Activated T-cell treated with anti-CD3 and anti-CD28 coated beads for 1 hour (primary cell): ENCODE measurements around the gene UBE2D1.
A peak's percentile ranks its signal among the peaks of the same experiment; 100 is the strongest.
"Not testable (repeated sequence)": the region's sequence is repeated elsewhere in the genome, so short reads cannot be mapped to it uniquely, and the experiment has no call there.

Experiments used
- DNase-seq: peaks from one replicate; pipeline ENCODE4 v3.0.0-alpha.2; 2020; ENCODE audit warnings: low read depth

The UBE2D1 gene

GRCh38 chr10:58384095-58384494, 49.3 kb downstream of the UBE2D1 start:
- DNase-seq: no peak

- no peak for DNase-seq
Measured at GRCh38 chr10:58384544-58384998, 49.8 kb downstream of the UBE2D1 start.

- peak; percentile 97 for DNase-seq
Measured at GRCh38 chr10:58384999-58385783, 50.4 kb downstream of the UBE2D1 start, which contains the start of gene TFAM. TFAM (plus strand) TSS chr10:58385410; CDS start chr10:58385548, 138 bp downstream.

- DNase-seq: no peak
Measured at GRCh38 chr10:58385784-58386112, 50.9 kb downstream of the UBE2D1 start.

GRCh38 chr10:58389024-58389423, 54.2 kb downstream of the UBE2D1 start:
- DNase-seq: no peak

- DNase-seq: no peak
Measured at GRCh38 chr10:58393317-58393716, 58.5 kb downstream of the UBE2D1 start.

- no peak for DNase-seq
Measured at GRCh38 chr10:58394471-58394870, 59.7 kb downstream of the UBE2D1 start.

GRCh38 chr10:58396057-58396456, 61.3 kb downstream of the UBE2D1 start:
- no peak for DNase-seq

GRCh38 chr10:58397830-58398229, 63.0 kb downstream of the UBE2D1 start:
- no peak for DNase-seq

GRCh38 chr10:58399410-58399809, 64.6 kb downstream of the UBE2D1 start:
- DNase-seq: no peak

- DNase-seq: no peak
Measured at GRCh38 chr10:58400609-58401008, 65.8 kb downstream of the UBE2D1 start.

- DNase-seq: no peak
Measured at GRCh38 chr10:58404001-58404400, 69.2 kb downstream of the UBE2D1 start.

GRCh38 chr10:58409956-58410610, 75.3 kb downstream of the UBE2D1 start:
- no peak for DNase-seq

GRCh38 chr10:58412502-58412961, 77.7 kb downstream of the UBE2D1 start:
- no peak for DNase-seq

GRCh38 chr10:58414270-58415041, 79.7 kb downstream of the UBE2D1 start:
- no peak for DNase-seq

- no peak for DNase-seq
Measured at GRCh38 chr10:58415757-58416156, 81.0 kb downstream of the UBE2D1 start.

GRCh38 chr10:58417902-58418301, 83.1 kb downstream of the UBE2D1 start:
- DNase-seq: not testable (repeated sequence)
